Measurements from ENCODE around the gene BMF.

- TF ChIP-seq POLR2A (IDR thresholded peaks at IDR 0.05) (no peak), POLR2AphosphoS5 (IDR thresholded peaks at IDR 0.05) (no peak)
Observed at GRCh38 chr15:40085266-40085665, 23.4 kb downstream of the BMF start.

Data from prostate gland (tissue), 1 donor.